Medulla oblongata (tissue), 1 donor: ENCODE data around the gene LRRC4.

ENCODE experiments used
- DNase-seq: peaks from one replicate; pipeline ENCODE4 v3.0.0-alpha.2; 2015; ENCODE audit errors: extremely low spot score

Gene LRRC4

DNA sequence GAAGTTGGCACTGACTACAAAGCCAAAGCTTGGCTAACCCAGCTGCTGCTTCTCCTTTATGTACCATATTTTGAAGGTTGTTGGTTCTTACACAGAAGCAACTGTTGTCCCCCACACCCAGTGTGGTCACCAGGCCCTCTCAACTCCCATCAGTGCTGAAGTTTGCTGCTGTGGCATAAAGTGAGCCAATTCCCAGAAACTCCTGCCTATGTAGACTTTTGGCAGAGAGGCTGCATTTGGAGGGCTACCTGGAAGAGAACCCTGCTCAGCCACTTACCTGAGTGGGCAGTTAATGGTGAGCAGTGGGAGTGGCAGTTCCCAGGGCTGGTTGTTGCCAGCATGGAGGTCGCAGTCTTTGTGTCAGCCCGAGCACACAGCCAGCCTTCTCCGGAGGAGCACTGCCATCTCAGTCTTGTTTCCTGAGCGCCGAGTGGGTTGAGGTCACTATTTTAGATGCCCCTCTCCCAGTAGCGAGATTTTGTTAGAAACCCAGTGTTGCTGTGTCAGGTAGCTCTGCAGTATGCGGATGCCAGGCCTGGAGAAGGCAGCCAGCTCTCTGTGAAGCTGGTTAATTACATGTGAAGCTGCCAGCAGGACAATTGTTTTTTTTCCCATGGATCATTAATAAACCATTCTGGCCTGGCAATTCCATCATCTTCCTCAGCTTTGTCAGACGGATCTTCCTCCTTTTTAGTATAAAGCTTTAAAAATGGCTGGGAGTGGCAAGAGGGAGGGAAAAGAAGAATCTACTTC, 24.5 kb downstream of the LRRC4 start:
- DNase-seq: no peak

GRCh38 chr7:128005759-128006159, 25.5 kb downstream of the LRRC4 start:
- DNase-seq: no peak

DNA sequence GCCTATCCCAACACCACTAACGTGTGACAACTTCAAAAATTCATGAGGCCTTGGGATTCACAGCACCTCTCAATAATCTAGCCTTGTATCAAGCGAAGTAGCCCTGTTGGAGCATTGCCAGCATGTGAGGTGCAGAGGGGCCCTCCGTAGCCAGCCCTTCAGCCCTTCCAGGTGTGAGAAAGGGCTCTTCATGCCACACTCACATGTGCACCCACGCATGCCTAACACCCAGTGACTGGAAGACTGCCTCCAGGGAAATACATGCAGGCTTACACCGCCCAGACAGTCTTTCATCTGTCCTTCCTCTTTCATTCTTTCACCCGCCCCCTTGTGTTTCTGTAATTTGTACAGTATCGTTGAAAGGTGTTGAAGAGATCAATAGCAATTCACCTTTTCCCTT, 26.1 kb downstream of the LRRC4 start:
- no peak for DNase-seq

DNA sequence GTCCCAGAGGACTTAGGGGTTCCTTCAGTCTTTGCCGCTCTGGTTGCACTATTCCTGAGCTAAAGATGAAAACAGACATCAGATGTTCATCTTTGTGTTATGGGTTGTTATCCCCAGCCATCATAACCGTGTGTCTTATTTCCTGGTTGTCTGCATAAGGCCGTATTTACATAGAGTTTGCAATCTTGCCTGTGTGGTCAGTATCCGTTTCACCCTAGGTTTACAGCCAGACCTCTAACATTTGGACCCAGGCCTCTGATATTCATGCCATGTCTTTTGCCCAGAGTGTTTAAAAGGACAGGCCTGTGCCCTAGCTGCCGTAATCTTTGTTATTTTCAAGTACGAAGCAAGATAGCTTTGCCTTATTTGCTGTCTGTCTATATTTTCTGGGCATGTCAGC, 26.6 kb downstream of the LRRC4 start:
- no peak for DNase-seq

GRCh38 chr7:128003787-128004186, 27.4 kb downstream of the LRRC4 start:
- peak; percentile 67 for DNase-seq

DNA sequence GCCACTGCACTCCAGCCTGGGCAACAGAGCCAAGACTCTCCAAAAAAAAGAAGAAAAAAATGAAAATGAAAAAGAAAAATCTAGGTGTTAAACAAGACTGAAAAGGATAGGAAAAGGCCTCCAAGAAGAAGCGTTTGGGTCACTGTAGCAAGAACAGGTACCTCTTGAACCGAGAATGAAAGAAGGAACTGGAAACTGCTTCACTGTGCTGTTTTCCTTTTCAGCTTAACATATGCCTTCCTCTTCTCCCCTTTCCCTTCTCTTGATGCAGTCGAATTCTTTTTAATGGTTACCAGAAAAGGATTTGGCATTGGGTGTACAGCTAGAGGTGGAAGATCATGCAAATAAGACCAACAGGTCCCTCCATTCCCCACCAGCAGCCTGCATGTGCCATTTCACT, 28.1 kb downstream of the LRRC4 start:
- peak; percentile 74 for DNase-seq

DNA sequence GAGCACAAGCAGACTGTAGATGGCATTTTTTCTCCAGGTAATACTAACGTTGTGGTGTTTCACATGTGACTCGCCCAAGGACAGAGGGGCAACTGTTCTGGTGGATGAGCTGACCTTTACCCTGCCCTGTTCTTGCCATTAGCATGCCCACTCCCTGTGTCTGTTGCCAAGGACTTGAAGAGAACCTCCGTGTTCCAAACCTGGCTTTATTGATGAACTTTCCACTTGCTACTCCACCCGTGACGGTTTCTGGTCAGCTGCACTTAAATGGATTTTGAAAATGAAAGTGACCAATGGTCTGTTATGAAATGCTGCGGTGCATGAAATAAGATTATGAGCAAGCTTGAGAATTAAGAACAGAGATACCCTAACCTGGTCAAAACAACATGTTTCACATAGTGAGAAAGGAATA, 30.4 kb downstream of the LRRC4 start:
- no peak for DNase-seq

- DNase-seq: no peak
Observed at GRCh38 chr7:128000048-128000447, 31.2 kb downstream of the LRRC4 start.

DNA sequence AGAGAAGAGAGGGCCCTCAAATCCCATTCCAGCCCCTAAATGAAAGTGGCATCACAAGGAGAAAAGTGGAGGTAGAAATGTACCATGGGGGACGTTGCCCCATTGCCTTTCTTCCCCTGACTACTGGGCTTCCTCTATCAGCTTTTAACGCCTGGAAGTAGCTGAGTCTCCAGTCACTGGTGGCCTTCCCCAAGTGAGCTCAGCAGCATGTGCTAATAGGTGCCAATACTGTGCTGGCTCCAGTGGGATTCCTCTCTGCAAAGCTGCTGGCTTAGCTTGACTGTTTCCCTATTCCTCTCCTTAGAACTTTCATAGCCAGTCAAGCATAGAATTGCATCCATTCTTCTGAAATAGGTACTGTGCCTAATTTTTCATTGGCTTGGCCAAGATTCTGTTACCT, 32.6 kb downstream of the LRRC4 start:
- DNase-seq: no peak

GRCh38 chr7:127997226-127997922, 33.9 kb downstream of the LRRC4 start:
- no peak for DNase-seq

GRCh38 chr7:127996253-127997071, 34.8 kb downstream of the LRRC4 start:
- DNase-seq: no peak

DNA sequence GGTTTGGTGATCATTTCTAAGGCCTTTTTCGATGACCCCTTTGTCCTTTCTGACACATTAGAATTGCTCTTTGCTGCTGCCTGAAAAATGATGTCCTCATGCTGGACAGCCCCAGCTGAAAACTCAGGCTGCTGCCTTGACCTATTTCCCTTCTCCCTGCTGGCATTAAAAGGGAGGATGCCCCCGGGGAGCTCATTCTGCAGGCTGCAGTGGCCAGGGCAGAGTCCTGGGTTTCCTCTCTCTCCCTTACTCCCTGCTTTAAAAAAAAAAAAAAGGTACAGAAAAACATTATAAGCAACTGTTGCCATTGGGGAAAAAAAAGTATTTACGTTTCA, 35.4 kb downstream of the LRRC4 start:
- no peak for DNase-seq

GRCh38 chr7:127995156-127995880, 35.9 kb downstream of the LRRC4 start:
- peak; percentile 62 for DNase-seq

GRCh38 chr7:127993987-127994386, 37.2 kb downstream of the LRRC4 start:
- no peak for DNase-seq

DNA sequence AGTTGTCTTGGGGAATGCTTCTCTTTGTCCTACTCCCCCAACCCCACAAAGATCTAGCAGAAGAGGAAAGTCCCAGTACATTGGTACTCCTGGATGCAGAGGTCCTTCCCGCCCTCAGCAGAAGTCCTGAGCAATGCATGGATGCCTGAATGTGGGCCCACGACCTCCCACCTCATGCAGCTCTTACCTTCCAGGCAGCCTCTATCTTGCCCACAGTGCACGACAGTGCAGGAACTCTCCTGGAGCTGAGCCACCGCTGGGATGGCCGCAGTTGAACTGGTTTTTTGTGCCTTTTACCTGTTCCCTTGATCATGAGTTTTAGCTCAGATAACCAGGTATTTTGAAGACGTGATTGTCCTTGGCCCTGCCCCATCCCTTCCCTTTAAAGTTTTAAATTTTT, 37.9 kb downstream of the LRRC4 start:
- DNase-seq: no peak

DNA sequence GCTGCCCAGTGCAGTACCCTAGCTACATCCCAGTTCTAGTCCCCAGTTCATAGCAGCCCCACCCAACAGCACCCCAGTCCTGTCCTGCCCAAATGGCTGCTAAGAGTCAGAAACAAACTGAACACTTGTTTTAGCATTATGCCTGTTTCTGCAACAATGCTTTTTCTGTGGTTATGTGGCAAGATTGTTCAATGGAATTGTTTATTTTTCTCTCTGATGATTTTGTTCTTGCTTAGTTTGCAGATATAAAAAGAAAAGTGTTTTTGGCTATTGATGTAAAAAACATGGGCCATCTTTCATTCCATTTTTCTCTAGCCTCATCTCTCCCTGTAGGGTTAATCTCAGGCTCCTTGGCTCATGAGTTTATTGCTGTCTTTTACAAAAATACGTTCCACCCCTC, 42.5 kb downstream of the LRRC4 start:
- DNase-seq: no peak

- DNase-seq: no peak
Observed at GRCh38 chr7:127986581-127987521, 44.4 kb downstream of the LRRC4 start.

DNA sequence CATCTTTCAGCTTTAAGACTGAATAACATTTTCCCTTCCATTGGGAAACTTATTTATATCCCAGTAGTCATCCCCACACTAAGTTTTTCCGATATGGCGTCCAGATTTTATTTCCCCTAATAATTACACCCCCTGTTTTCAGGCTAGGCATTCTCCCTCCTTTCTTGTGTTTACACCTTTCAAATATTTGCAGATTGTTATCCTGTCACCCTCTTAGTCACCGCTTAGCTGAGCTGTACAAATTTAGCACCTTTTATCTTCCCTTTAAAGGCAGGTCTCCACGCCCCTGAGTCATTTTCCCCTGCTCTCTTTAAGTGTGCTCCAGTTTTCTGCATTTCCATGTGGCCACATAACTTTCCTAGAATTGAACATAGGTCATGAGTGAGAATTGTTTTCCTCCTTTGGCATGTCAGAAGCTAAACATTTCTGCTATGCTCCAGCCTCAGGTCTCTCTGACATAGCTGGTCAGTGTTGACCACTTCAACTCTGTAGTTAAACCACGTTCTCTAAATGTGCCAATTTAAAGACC, 47.4 kb downstream of the LRRC4 start:
- DNase-seq: no peak

- DNase-seq: no peak
Observed at GRCh38 chr7:127981965-127982364, 49.3 kb downstream of the LRRC4 start.

GRCh38 chr7:127980901-127981300, 50.3 kb downstream of the LRRC4 start:
- DNase-seq: no peak

DNA sequence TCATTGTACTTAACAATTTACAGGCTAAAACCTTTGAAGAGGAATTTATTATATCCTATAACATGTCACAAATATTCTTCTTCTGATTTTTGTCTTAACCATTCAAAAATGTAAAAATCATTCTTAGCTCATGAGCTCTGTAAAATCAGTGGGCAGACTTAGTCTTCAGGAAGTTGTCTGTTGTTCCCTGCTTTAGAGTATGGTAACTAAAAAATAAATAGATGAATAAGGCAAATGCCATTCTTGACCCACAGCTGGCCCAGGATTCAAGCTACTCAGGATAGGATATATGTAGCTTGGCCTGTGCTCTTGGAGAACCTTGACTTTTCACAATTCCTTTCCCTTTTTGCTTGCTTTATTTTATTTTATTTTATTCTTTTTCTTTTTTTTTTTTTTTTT, 51.5 kb downstream of the LRRC4 start:
- no peak for DNase-seq
